Measurements from ENCODE around the gene SPAG6. TPM values are rescaled to one million over a fixed set of nuclear protein-coding genes. Genes with fewer than 3 reads are reported as not detected.

SPAG6 gene
- total RNA-seq, 1 donor from 2014 or later: 0.46 TPM

DNA sequence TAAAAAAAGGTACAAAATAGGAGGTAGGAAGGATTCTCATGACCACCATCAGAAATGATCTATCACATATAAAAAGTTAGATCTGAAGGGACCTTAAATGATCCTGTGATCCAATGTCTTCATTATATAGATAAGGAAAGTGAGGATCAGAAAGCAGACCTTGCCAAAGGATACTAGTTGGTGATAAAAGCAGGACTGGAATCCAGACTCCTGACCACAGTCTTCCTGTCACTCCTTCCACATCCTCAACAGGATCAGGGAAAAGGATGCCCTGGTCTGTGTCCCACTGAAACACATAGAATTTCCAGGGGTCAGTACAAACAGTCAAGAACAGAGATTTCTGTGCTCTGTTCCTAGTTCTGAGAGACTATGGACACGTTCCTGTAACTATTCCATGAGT lies 97.2 kb downstream of the SPAG6 start:
- Mint-ChIP-seq H3K4me1 (ENCODE audit: unreplicated experiment) (peaks cover 46% of the 10 kb centered on the region), H3K4me3 (ENCODE audit: unreplicated experiment) (no peak overlapping the region), H3K27ac (ENCODE audit: unreplicated experiment) (peak overlapping the region; percentile 45), H3K27me3 (ENCODE audit: unreplicated experiment) (peaks cover 6% of the 10 kb centered on the region), H3K9me3 (ENCODE audit: unreplicated experiment) (no peaks in the 10 kb centered on the region), H3K36me3 (ENCODE audit: low read depth, unreplicated experiment) (no peaks in the 10 kb centered on the region)
- no peak for TF ChIP-seq CTCF (IDR thresholded peaks at IDR 0.05; ENCODE audit: unreplicated experiment)
- DNase-seq (ENCODE audit: low spot score): no peak

- Mint-ChIP-seq H3K9me3 (ENCODE audit: unreplicated experiment) (no peaks in the 10 kb centered on the region), H3K4me1 (ENCODE audit: unreplicated experiment) (peaks cover 40% of the 10 kb centered on the region), H3K36me3 (ENCODE audit: low read depth, unreplicated experiment) (no peaks in the 10 kb centered on the region)
Observed at GRCh38 chr10:22443175-22443901, 98.0 kb downstream of the SPAG6 start.

GRCh38 chr10:22444219-22444788 lies 99.0 kb downstream of the SPAG6 start:
- Mint-ChIP-seq H3K27me3 (ENCODE audit: unreplicated experiment) (peaks cover 4% of the 10 kb centered on the region), H3K9me3 (ENCODE audit: unreplicated experiment) (no peaks in the 10 kb centered on the region), H3K36me3 (ENCODE audit: low read depth, unreplicated experiment) (no peaks in the 10 kb centered on the region), H3K4me3 (ENCODE audit: unreplicated experiment) (no peak overlapping the region), H3K27ac (ENCODE audit: unreplicated experiment) (no peak overlapping the region), H3K4me1 (ENCODE audit: unreplicated experiment) (peaks cover 31% of the 10 kb centered on the region)
- TF ChIP-seq CTCF (IDR thresholded peaks at IDR 0.05; ENCODE audit: unreplicated experiment): no peak
- DNase-seq (ENCODE audit: low spot score): no peak

More at GRCh38 chr10:22443175-22443901, 98.0 kb downstream of the SPAG6 start:
- DNase-seq (ENCODE audit: low spot score): no peak
- H3K4me3 Mint-ChIP-seq (ENCODE audit: unreplicated experiment): no peak overlapping the region
- H3K27me3 Mint-ChIP-seq (ENCODE audit: unreplicated experiment): peaks cover 4% of the 10 kb centered on the region
- H3K27ac Mint-ChIP-seq (ENCODE audit: unreplicated experiment): no peak overlapping the region
- no peak for TF ChIP-seq CTCF (IDR thresholded peaks at IDR 0.05; ENCODE audit: unreplicated experiment)

DNA sequence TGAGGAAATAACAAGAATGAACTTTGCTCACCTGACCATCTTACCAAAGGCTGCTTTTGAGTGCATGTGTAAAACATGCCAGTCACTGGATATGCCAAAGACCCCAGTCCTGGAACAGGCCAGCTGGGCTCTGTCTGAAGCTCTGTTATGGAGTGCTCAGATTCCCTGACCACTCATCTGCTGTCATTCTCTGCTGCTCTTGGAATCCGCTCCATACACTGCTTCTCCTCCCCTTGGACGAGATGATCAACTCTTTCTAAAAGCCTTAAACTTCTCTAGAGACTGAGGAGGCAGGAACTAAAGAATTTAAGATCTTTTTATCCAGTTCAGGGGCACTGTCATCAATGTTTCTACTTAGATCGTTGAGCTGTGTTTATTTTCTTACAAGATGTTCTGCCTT lies 100.2 kb downstream of the SPAG6 start:
- Mint-ChIP-seq H3K4me3 (ENCODE audit: unreplicated experiment) (no peak overlapping the region), H3K36me3 (ENCODE audit: low read depth, unreplicated experiment) (no peaks in the 10 kb centered on the region), H3K9me3 (ENCODE audit: unreplicated experiment) (no peaks in the 10 kb centered on the region), H3K27me3 (ENCODE audit: unreplicated experiment) (no peaks in the 10 kb centered on the region), H3K4me1 (ENCODE audit: unreplicated experiment) (peaks cover 25% of the 10 kb centered on the region), H3K27ac (ENCODE audit: unreplicated experiment) (no peak overlapping the region)
- no peak for TF ChIP-seq CTCF (IDR thresholded peaks at IDR 0.05; ENCODE audit: unreplicated experiment)
- no peak for DNase-seq (ENCODE audit: low spot score)

- peaks cover 18% of the 10 kb centered on the region for H3K4me1 Mint-ChIP-seq (ENCODE audit: unreplicated experiment)
- H3K4me3 Mint-ChIP-seq (ENCODE audit: unreplicated experiment): no peak overlapping the region
Observed at GRCh38 chr10:22447068-22447467, 101.8 kb downstream of the SPAG6 start.

More at GRCh38 chr10:22447068-22447467, 101.8 kb downstream of the SPAG6 start:
- Mint-ChIP-seq H3K36me3 (ENCODE audit: low read depth, unreplicated experiment) (no peaks in the 10 kb centered on the region), H3K9me3 (ENCODE audit: unreplicated experiment) (no peaks in the 10 kb centered on the region), H3K27ac (ENCODE audit: unreplicated experiment) (no peak overlapping the region), H3K27me3 (ENCODE audit: unreplicated experiment) (no peaks in the 10 kb centered on the region)
- DNase-seq (ENCODE audit: low spot score): no peak
- TF ChIP-seq CTCF (IDR thresholded peaks at IDR 0.05; ENCODE audit: unreplicated experiment): no peak

All from endothelial cell (in vitro differentiated cells).